ENCODE data around the gene SCP2D1. TPM values are rescaled to one million over a fixed set of nuclear protein-coding genes. Genes with fewer than 3 reads are reported as not detected.
"Not testable (repeated sequence)": the region's sequence is repeated elsewhere in the genome, so short reads cannot be mapped to it uniquely, and the experiment has no call there.

Gene SCP2D1
- not detected in 2 replicates for total RNA-seq

DNA sequence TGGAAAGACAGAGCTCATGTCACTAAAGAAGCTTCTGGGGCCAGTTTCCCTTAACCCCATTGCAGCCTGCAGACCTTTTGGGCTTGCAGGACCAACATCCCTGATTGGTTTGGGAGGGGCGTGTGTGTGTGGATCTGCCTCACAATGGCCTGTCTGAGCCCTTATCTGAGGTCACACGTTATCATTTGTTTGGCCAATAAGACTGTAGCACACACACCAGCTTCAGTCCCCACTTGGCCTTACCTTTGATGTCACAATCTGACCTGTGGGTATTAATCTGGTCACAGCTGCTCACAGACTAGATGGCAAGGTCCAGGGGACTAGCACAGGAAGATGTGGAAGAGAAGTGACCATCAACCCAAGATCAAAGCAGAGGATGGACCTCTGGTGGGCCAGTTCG lies at the start of gene SCP2D1:
TSS of gene SCP2D1 (plus strand) at position 301 of the 400 bp plus-strand sequence. CDS start at position 334, 33 bp downstream.
- no peak for DNase-seq

DNA sequence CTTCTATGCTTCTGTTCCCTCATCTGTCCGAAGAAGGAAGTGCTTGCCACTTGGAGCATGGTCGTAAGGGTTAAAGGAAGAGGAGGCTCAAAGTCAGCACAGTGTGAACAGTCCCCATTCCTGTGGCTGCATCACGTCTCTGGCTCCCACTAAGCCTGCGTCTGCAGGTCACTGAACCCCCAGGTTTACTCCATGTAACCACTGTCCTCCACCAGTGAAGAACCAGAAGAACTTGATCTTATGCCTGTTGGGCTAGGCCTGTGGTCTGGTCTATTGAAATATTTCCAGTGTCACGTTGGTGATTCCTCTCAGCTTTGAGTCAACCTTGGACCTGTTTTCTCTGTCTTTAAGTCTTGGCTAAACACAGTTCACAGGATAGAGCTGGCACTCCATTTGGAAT lies 45.9 kb upstream of the SCP2D1 start:
- no peak for DNase-seq

- DNase-seq: no peak
These were observed 40.0 kb upstream of the SCP2D1 start for GRCh38 chr20:18773566-18773965.

DNA sequence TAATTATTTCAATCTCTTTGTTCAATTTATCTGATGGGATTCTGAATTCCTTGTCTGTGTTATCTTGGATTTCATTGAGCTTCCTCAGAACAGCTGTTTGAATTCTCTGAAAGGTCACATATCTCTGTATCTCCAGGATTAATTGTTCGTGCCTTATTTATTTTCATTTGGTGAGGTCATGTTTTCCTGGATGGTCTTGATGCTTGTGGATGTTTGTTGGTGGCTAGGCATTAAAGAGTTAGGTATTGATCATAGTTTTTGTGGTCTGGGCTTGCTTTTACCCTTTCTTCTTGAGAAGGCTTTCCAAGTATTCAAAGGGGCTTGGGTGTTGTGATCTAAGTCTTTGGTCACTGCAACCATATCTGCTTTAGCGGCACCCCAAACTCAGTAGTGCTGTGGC lies 39.4 kb upstream of the SCP2D1 start:
- no peak for DNase-seq

GRCh38 chr20:18775633-18776032 lies 38.0 kb upstream of the SCP2D1 start:
- DNase-seq: no peak

GRCh38 chr20:18778690-18779392 lies 34.7 kb upstream of the SCP2D1 start:
- no peak for DNase-seq

- DNase-seq: no peak
These were observed 33.0 kb upstream of the SCP2D1 start for GRCh38 chr20:18780385-18781130.

- DNase-seq: no peak
These were observed 32.1 kb upstream of the SCP2D1 start for GRCh38 chr20:18781509-18781908.

GRCh38 chr20:18783385-18783959 lies 30.1 kb upstream of the SCP2D1 start:
- no peak for DNase-seq

- DNase-seq: not testable (repeated sequence)
These were observed 26.5 kb upstream of the SCP2D1 start for GRCh38 chr20:18787046-18787445.

DNA sequence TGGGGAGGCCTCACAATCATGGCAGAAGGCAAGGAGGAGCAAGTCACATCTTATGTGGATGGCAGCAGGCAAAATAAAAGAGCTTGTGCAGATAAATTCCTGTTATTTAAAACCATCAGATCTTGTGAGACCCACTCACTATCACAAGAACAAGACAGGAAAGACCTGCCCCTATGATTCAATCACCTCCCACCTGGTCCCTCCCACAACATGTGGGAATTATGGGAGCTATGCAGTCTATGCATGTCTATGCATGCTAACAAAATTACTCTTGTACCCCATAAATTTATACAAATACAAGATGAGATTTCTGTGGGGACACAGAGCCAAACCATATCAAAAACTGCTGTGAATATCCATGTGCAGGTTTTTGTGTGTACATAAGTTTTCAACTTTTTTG lies 25.6 kb upstream of the SCP2D1 start:
- no peak for DNase-seq

DNA sequence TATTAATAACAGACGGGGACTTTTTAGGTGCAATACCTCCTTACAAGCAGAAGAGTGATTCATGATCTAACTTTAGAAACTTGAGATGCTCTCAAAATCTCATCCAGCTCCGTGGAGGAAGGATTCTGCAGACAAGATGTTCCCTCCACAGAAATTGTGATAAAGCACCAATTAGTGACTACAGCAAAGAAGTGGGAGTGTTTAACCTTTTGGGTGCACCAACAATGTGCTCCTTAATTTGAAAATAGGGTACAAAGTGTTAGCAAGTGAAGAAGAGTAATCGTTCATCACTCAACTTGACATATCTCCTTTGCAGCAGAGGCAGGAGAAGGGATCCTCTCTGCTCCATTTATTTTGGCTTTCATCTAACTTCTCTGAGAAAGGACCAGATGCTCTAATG lies 22.8 kb upstream of the SCP2D1 start:
- DNase-seq: no peak

DNA sequence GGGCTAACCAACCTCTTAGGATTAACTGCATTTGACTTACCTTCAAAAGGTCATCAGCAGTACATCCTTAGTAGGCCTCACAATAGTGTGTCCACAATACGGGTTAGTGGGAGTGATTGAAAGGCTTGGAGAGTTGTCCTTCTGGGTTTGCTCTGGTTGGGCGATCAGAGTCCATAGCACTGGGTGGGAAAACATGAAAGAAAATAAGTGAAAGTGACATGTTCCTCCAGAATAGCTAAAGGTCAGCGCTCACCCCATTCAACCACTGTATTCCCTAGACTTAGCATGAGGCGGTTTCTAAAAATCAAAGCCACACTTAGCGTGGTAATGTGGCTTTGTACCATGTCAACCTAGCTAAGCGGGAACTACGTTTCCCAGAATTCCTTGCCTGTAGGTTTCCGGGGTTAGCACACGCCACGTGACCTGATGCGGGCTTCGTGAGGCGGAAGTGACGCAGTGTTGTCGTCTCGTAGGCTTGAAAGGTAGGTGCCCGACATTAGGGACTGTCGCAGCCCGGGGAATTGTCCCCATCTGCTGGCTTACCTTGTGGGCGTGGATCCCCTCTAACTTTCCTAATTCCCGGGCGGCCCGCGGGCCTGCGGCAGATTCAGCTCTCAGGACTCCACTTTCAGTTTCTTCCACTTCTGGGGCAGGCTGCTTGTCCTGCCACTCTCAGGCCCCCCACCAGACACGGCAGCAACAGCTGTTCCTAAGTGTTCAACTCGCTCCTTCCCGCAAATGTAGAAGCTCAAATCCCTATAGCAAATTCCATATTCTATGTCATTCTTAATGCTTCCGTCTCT lies 19.8 kb upstream of the SCP2D1 start:
- DNase-seq: peak; percentile 94

- no peak for DNase-seq
These were observed 19.2 kb upstream of the SCP2D1 start for GRCh38 chr20:18794428-18794787.

DNA sequence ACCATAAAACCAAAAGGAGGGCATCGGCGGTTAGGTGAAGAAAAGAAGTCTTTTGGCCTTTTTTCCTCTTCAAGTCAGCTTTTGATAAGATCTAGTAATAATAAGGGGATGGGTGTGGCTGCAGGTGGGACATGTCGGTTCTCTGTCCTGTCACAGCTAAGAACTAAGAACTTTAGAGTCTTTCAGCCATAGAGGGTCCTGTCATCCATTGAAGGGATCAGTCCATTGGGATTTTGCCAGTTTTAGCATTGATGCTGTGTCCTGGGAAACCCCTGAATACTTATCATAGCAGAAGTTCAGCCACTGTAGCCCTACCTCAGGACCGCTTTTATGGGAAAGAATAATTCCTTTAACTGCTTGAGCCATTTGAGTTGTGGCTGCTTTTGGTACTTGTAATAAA lies 18.2 kb upstream of the SCP2D1 start:
- no peak for DNase-seq

GRCh38 chr20:18796282-18796833 lies 17.2 kb upstream of the SCP2D1 start:
- DNase-seq: no peak

DNA sequence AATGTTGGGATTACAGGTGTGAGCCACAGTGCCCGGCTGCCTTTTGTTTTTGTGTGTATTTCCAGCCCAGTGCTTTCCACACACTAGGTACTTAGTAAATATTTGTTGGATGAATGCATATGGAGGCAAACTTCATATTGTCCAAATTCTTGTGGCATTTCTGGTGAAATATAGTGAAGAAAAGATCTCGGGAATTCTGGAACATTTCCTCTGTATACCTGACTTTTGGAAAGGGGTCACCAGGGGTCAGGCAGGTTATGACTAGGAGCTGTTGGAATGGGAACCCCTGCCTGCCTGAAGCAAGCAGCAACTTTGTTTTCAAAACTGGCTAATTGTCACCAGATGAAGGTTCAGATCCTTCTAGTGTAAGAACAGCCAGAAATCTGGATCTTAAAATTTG lies 12.1 kb upstream of the SCP2D1 start:
- DNase-seq: no peak

DNA sequence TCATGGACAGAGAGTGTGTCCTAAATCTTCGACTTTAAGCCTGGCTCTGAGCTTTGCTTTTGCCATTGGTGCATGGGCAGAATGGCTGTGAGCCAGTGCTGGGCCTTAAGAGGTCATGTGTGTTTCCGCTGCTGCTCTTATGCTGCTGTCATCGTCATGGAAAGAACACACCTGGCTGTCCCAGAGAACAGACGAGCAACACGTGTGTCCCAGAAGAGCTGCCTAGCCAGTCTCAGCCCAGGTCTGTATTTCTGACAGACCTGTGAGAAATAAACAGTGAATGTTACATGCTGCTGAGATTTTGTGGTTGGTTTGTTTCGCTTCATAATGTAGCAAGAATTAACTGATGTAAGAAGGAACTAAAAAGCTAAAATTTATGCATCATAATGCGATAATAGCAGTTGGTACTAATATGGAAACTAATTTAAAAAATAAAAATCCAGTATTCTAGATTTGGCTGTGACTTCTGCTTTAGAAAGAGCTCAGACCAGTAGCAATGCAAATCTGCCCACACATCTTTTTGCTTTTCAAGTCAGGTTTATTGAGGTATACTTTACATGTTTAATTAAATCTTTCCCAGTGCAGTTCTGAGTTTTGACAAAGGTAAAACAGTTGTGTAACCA lies 11.5 kb upstream of the SCP2D1 start:
- no peak for DNase-seq

DNA sequence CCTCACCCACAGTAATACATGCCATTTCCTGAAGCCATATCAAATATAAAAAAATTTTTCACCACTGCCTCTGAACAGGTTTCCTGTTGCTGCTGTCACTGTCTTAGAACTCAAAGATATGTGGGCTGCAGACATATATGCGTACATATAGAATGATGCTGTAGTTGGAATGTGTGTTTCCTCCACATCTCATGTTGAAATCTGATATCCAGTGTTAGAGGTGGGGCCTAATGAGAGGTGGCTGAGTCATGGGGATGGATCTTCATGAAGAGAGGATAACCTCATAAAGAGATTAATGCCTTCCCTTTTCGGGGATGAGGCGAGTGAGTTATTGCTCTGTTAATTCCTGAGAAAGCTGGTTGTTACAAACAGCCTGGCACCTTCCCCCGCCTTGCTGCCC lies 7.7 kb upstream of the SCP2D1 start:
- no peak for DNase-seq

GRCh38 chr20:18808712-18809111 lies 4.9 kb upstream of the SCP2D1 start:
- DNase-seq: no peak

DNA sequence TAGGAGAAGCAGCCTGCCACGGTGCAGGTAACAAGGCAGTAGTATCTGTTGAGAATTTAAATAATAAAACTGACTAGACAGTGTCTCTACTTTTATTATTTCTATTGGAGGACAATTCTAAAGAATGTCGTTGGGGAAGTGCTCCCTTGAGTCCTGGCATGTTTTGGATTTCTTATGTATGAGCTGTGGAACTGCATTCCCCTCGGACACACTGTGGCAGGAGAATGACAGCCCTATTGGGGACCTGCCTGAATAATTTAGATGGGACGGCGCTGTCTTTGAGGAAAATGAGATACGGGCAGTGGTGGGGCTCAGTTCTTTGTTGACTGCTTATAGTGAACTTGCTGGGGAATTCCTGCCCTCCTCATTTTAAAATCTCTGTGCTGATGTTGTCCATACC lies 2.4 kb upstream of the SCP2D1 start:
- DNase-seq: no peak

DNA sequence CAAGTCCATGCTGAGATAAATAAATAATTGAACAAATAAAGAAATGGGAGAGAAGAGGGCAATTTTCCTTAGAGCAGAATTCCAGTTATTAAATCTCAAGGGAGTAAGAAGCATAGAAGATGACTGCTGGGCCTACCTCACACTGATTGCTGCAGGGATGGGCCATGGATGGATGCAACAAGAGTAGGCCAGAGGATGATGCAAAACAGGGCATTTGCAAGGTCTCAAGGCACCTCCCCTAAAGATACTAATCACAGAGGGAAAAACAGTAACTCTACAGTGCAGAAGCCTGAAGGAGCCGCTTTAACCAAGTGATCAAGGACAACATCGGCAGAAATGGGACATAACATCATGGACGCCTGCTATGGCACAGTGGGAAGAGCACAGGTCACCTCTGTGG lies 1.7 kb upstream of the SCP2D1 start:
- DNase-seq: no peak
